GM18499 (cell line): ENCODE measurements around the gene NPM1.
"Not testable (repeated sequence)": the region's sequence is repeated elsewhere in the genome, so short reads cannot be mapped to it uniquely, and the experiment has no call there.

Experiments
- ATAC-seq: cut with Tn5 transposase; IDR thresholded peaks from one replicate; pipeline ENCODE4 v1.9.1; 2021; ENCODE audit warnings: moderate number of reproducible peaks; ENCODE audit not compliant: insufficient read depth, unreplicated experiment

Gene NPM1

GRCh38 chr5:171387345-171387969, at the start of gene NPM1:
Gene NPM1 (plus strand): TSS chr5:171387849. CDS start chr5:171387949, 100 bp downstream.
- ATAC-seq: peak; percentile 59

- ATAC-seq: no peak
Measured at GRCh38 chr5:171340042-171340441, 47.6 kb upstream of the NPM1 start.

GRCh38 chr5:171340491-171340890, 47.2 kb upstream of the NPM1 start:
- ATAC-seq: no peak

- no peak for ATAC-seq
Measured at GRCh38 chr5:171342362-171343111, 45.1 kb upstream of the NPM1 start.

GRCh38 chr5:171344936-171345608, 42.6 kb upstream of the NPM1 start:
- no peak for ATAC-seq

GRCh38 chr5:171351536-171352073, 36.0 kb upstream of the NPM1 start:
- ATAC-seq: no peak

GRCh38 chr5:171355302-171355724, 32.3 kb upstream of the NPM1 start:
- ATAC-seq: peak; percentile 95

GRCh38 chr5:171357843-171358242, 29.8 kb upstream of the NPM1 start:
- ATAC-seq: no peak

- ATAC-seq: not testable (repeated sequence)
Measured at GRCh38 chr5:171361151-171361550, 26.5 kb upstream of the NPM1 start.

GRCh38 chr5:171363249-171363648, 24.4 kb upstream of the NPM1 start:
- ATAC-seq: not testable (repeated sequence)

- peak; percentile 54 for ATAC-seq
Measured at GRCh38 chr5:171363846-171364245, 23.8 kb upstream of the NPM1 start.

GRCh38 chr5:171365351-171365750, 22.3 kb upstream of the NPM1 start:
- ATAC-seq: no peak

- ATAC-seq: no peak
Measured at GRCh38 chr5:171366645-171367044, 21.0 kb upstream of the NPM1 start.

- ATAC-seq: no peak
Measured at GRCh38 chr5:171367424-171368370, 20.0 kb upstream of the NPM1 start.

GRCh38 chr5:171369056-171369455, 18.6 kb upstream of the NPM1 start:
- no peak for ATAC-seq

- no peak for ATAC-seq
Measured at GRCh38 chr5:171369898-171370297, 17.8 kb upstream of the NPM1 start.

- not testable (repeated sequence) for ATAC-seq
Measured at GRCh38 chr5:171370881-171371280, 16.8 kb upstream of the NPM1 start.

GRCh38 chr5:171371326-171371725, 16.3 kb upstream of the NPM1 start:
- no peak for ATAC-seq

GRCh38 chr5:171379961-171380360, 7.7 kb upstream of the NPM1 start:
- ATAC-seq: no peak

GRCh38 chr5:171384416-171384815, 3.2 kb upstream of the NPM1 start:
- ATAC-seq: not testable (repeated sequence)
